AG04450 (cell line): ENCODE data around the gene CYP46A1. TPM values are rescaled to one million over a fixed set of nuclear protein-coding genes. Genes with fewer than 3 reads are reported as not detected.

Experiments used
- CTCF ChIA-PET: fragments of 300-600, 350-600 bp; formaldehyde crosslinking; extraction: SDS; loops from one replicate; lab custom pipeline; 2022; ENCODE audit warnings: antibody characterized with exemption, inconsistent platforms; lab: Charles Lee
- POLR2A ChIA-PET: fragments of 350-600 bp; formaldehyde crosslinking; extraction: SDS; loops from one replicate; lab custom pipeline; 2021; ENCODE audit warnings: antibody characterized with exemption, inconsistent platforms; lab: Yijun Ruan, JAX
- DNase-seq: peaks from one replicate; pipeline ENCODE4 v3.0.0-alpha.2; 2011; ENCODE audit warnings: low read depth, low spot score
- H3K27ac ChIP-seq: one replicate; pipeline ENCODE4 v1.5.1; 2012; ENCODE audit warnings: low read depth, low read length, control low read depth
- H3K27me3 ChIP-seq: one replicate; pipeline ENCODE4 v1.6.0; 2012; ENCODE audit warnings: low read length; ENCODE audit not compliant: control insufficient read depth, insufficient read depth
- H3K4me3 ChIP-seq: 2 replicates; pipeline ENCODE4 v1.5.1; 2011; ENCODE audit warnings: mild to moderate bottlenecking, low read depth, low read length, control low read depth
- H3K9me3 ChIP-seq: 2 replicates; pipeline ENCODE4 v1.5.1; 2012; ENCODE audit warnings: low read length; ENCODE audit not compliant: control insufficient read depth, insufficient read depth
- CTCF ChIP-seq: IDR thresholded peaks from 2 replicates; pipeline ENCODE4 v1.5.1; 2011; ENCODE audit warnings: low read depth, low read length, control low read depth, inconsistent platforms
- polyA plus RNA-seq: library from polyadenylated mRNA; depleted of rRNA; stranded (reverse); fragments of >200 nt; gene quantifications from 2 replicates; pipeline ENCODE4 v1.2.3, GENCODE V29; 2011

The CYP46A1 gene
- polyA plus RNA-seq, 1 experiment, result 0.07 TPM

GRCh38 chr14:99703381-99703780 lies 19.3 kb downstream of the CYP46A1 start:
- peaks cover 16% of the 10 kb centered on the region for H3K9me3 ChIP-seq
- ChIA-PET POLR2A (no interaction called here), CTCF (no interaction called here)
- no peak overlapping the region for H3K4me3 ChIP-seq
- no peak overlapping the region for H3K27ac ChIP-seq
- H3K27me3 ChIP-seq, result peaks cover 5% of the 10 kb centered on the region
- no peak for TF ChIP-seq CTCF
- DNase-seq, result no peak

GRCh38 chr14:99704037-99704436 lies 19.9 kb downstream of the CYP46A1 start:
- ChIA-PET POLR2A (no interaction called here), CTCF (no interaction called here)
- Histone ChIP-seq H3K4me3 (no peak overlapping the region), H3K27ac (no peak overlapping the region), H3K9me3 (peaks cover 20% of the 10 kb centered on the region), H3K27me3 (peaks cover 7% of the 10 kb centered on the region)
- DNase-seq, result no peak
- TF ChIP-seq CTCF, result no peak

GRCh38 chr14:99706107-99706900 lies 22.2 kb downstream of the CYP46A1 start:
- peaks cover 20% of the 10 kb centered on the region for H3K9me3 ChIP-seq
- no peak for TF ChIP-seq CTCF
- ChIA-PET POLR2A (interaction anchor here (0.9 kb wide), 1 partner anchor 22 kb away, joined by 3 read pairs; the partner anchor contains the start of gene CYP46A1), CTCF (no interaction called here)
- H3K27me3 ChIP-seq, result peaks cover 13% of the 10 kb centered on the region
- no peak for DNase-seq
- no peak overlapping the region for H3K4me3 ChIP-seq
- H3K27ac ChIP-seq, result no peak overlapping the region

GRCh38 chr14:99707420-99707819 lies 23.3 kb downstream of the CYP46A1 start:
- no peak for TF ChIP-seq CTCF
- Histone ChIP-seq H3K27ac (no peak overlapping the region), H3K9me3 (peaks cover 20% of the 10 kb centered on the region), H3K27me3 (peaks cover 13% of the 10 kb centered on the region), H3K4me3 (no peak overlapping the region)
- no peak for DNase-seq
- CTCF ChIA-PET, result interaction anchor here (0.7 kb wide), 1 partner anchor 178 kb away, joined by 3 read pairs; no protein-coding TSS in a partner anchor
- POLR2A ChIA-PET, result no interaction called here

GRCh38 chr14:99707921-99708320 lies 23.8 kb downstream of the CYP46A1 start:
- no peak overlapping the region for H3K27ac ChIP-seq
- H3K27me3 ChIP-seq, result peaks cover 17% of the 10 kb centered on the region
- no peak overlapping the region for H3K4me3 ChIP-seq
- no peak for TF ChIP-seq CTCF
- H3K9me3 ChIP-seq, result peaks cover 19% of the 10 kb centered on the region
- POLR2A ChIA-PET, result no interaction called here
- no peak for DNase-seq
- CTCF ChIA-PET, result no interaction called here
